ENCODE results near the gene TMEM59. TPM values are rescaled to one million over a fixed set of nuclear protein-coding genes. Genes with fewer than 3 reads are reported as not detected.

Gene TMEM59
- total RNA-seq, 1 donor = 237 TPM

GRCh38 chr1:54080598-54081049 is 27.6 kb upstream of the TMEM59 start:
- no peak for DNase-seq (ENCODE audit: low read depth)
- TF ChIP-seq CTCF (IDR thresholded peaks at IDR 0.05; ENCODE audit: insufficient read depth, low read depth, low read length) = no peak
- H3K4me3 ChIP-seq (ENCODE audit: low read depth, low read length) = no peak overlapping the region

- DNase-seq (ENCODE audit: low read depth) = no peak
- no peak overlapping the region for H3K4me3 ChIP-seq (ENCODE audit: low read depth, low read length)
- no peak for TF ChIP-seq CTCF (IDR thresholded peaks at IDR 0.05; ENCODE audit: insufficient read depth, low read depth, low read length)
These were observed 24.4 kb upstream of the TMEM59 start for GRCh38 chr1:54077359-54077758.

GRCh38 chr1:54070171-54070837 is 17.3 kb upstream of the TMEM59 start:
- H3K4me3 ChIP-seq (ENCODE audit: low read depth, low read length) = no peak overlapping the region
- peak; percentile 56 for DNase-seq (ENCODE audit: low read depth)
- TF ChIP-seq CTCF (IDR thresholded peaks at IDR 0.05; ENCODE audit: insufficient read depth, low read depth, low read length) = peak; percentile 67

- DNase-seq (ENCODE audit: low read depth) = no peak
- no peak overlapping the region for H3K4me3 ChIP-seq (ENCODE audit: low read depth, low read length)
- TF ChIP-seq CTCF (IDR thresholded peaks at IDR 0.05; ENCODE audit: insufficient read depth, low read depth, low read length) = no peak
These were observed 16.8 kb upstream of the TMEM59 start for GRCh38 chr1:54069791-54070170.

GRCh38 chr1:54064299-54064698 is 11.3 kb upstream of the TMEM59 start:
- TF ChIP-seq CTCF (IDR thresholded peaks at IDR 0.05; ENCODE audit: insufficient read depth, low read depth, low read length) = no peak
- H3K4me3 ChIP-seq (ENCODE audit: low read depth, low read length) = no peak overlapping the region
- DNase-seq (ENCODE audit: low read depth) = no peak

- DNase-seq (ENCODE audit: low read depth) = no peak
- H3K4me3 ChIP-seq (ENCODE audit: low read depth, low read length) = peak overlapping the region; percentile 81
- no peak for TF ChIP-seq CTCF (IDR thresholded peaks at IDR 0.05; ENCODE audit: insufficient read depth, low read depth, low read length)
These were observed 1.4 kb upstream of the TMEM59 start for GRCh38 chr1:54054438-54054749.

Data from fibroblast of villous mesenchyme (primary cell).